Activated CD8-positive, alpha-beta T cell treated with anti-CD3 and anti-CD28 coated beads for 36 hours (primary cell): ENCODE data around the gene TMEM145. TPM values are rescaled to one million over a fixed set of nuclear protein-coding genes. Genes with fewer than 3 reads are reported as not detected.

Source experiments
- ATAC-seq: fragments of 200-7000 bp; cut with Tn5 transposase; one replicate; pipeline ENCODE4 v1.10.0; 2021; ENCODE audit warnings: mild to moderate bottlenecking, moderate library complexity
- CTCF ChIA-PET: fragments of 350-600 bp; sonication (Branson Sonifier 250); formaldehyde crosslinking; loops from one replicate; lab custom pipeline; 2021; ENCODE audit warnings: antibody characterized with exemption; lab: Charles Lee
- POLR2A ChIA-PET: fragments of 350-600 bp; sonication (Branson Sonifier 250); formaldehyde crosslinking; loops from one replicate; lab custom pipeline; 2021; ENCODE audit warnings: antibody characterized with exemption; lab: Charles Lee
- DNase-seq: peaks from one replicate; pipeline ENCODE4 v3.0.0-alpha.2; 2020
- H3K27ac Mint-ChIP-seq: one replicate; pipeline ENCODE4 v1.8.0; 2021; ENCODE audit warnings: mild to moderate bottlenecking, mixed read lengths
- H3K27me3 Mint-ChIP-seq: one replicate; pipeline ENCODE4 v1.8.0; 2021; ENCODE audit warnings: mixed read lengths
- H3K36me3 Mint-ChIP-seq: one replicate; pipeline ENCODE4 v1.8.0; 2021; ENCODE audit warnings: low read depth, mixed read lengths
- H3K4me1 Mint-ChIP-seq: one replicate; pipeline ENCODE4 v1.8.0; 2021; ENCODE audit warnings: low read depth, mixed read lengths
- H3K4me3 Mint-ChIP-seq: one replicate; pipeline ENCODE4 v1.8.0; 2021; ENCODE audit warnings: mild to moderate bottlenecking, moderate library complexity, mixed read lengths
- H3K9me3 Mint-ChIP-seq: one replicate; pipeline ENCODE4 v1.8.0; 2021; ENCODE audit warnings: mixed read lengths
- CTCF ChIP-seq: fragments of 200-600 bp; IDR thresholded peaks from one replicate; pipeline ENCODE4 v1.8.0; 2022; ENCODE audit warnings: antibody characterized with exemption, mild to moderate bottlenecking
- intact Hi-C: fragments of 100-400 bp; cut with micrococcal nuclease; formaldehyde crosslinking; loops from one replicate; pipeline ENCODE4 v1.10.0; 2022
- total RNA-seq, 2 experiments: library from RNA; stranded (reverse); gene quantifications; one replicate each; pipeline ENCODE4 v1.2.3, GENCODE V29; 2021

Gene TMEM145
- total RNA-seq, 2 experiments from 2014 or later = 3.0 to 3.2 TPM

- ChIA-PET CTCF (interaction anchor here (0.7 to 1.4 kb wide), 6 partner anchors 9 to 143 kb away, joined by 3 read pairs; partner anchors contain the start of gene ZNF526), POLR2A (interaction anchor here (1.0 kb wide), 1 partner anchor 36 kb away, joined by 3 read pairs; no protein-coding TSS in a partner anchor)
- H3K36me3 Mint-ChIP-seq = peaks cover 10% of the 10 kb centered on the region
- no peaks in the 10 kb centered on the region for H3K9me3 Mint-ChIP-seq
- ATAC-seq (no peak), DNase-seq (no peak)
- no peak overlapping the region for H3K4me3 Mint-ChIP-seq
- no peaks in the 10 kb centered on the region for H3K27me3 Mint-ChIP-seq
- intact Hi-C loops = loop anchor here (10.0 kb wide), 1 partner anchor 153 kb away; the partner anchor contains the start of gene POU2F2
- H3K4me1 Mint-ChIP-seq = peaks cover 18% of the 10 kb centered on the region
- TF ChIP-seq CTCF = no peak
- H3K27ac Mint-ChIP-seq = no peak overlapping the region
Observed at GRCh38 chr19:42287827-42288107, 25.3 kb upstream of the TMEM145 start.

- Mint-ChIP-seq H3K36me3 (peaks cover 13% of the 10 kb centered on the region), H3K4me1 (peaks cover 18% of the 10 kb centered on the region), H3K9me3 (no peaks in the 10 kb centered on the region), H3K4me3 (no peak overlapping the region), H3K27me3 (no peaks in the 10 kb centered on the region), H3K27ac (no peak overlapping the region)
- ChIA-PET CTCF (interaction anchor here (1.2 to 1.4 kb wide), 4 partner anchors 44 to 143 kb away, joined by 3 read pairs; partner anchors contain the start of gene ZNF526), POLR2A (interaction anchor here (1.0 kb wide), 1 partner anchor 36 kb away, joined by 3 read pairs; no protein-coding TSS in a partner anchor)
- no peak for TF ChIP-seq CTCF
- intact Hi-C loops = loop anchor here (10.0 kb wide), 1 partner anchor 154 kb away; the partner anchor contains the start of gene POU2F2
- ATAC-seq (no peak), DNase-seq (no peak)
Observed at GRCh38 chr19:42288387-42288786, 24.7 kb upstream of the TMEM145 start.

GRCh38 chr19:42288881-42289555 is 24.1 kb upstream of the TMEM145 start:
- H3K27me3 Mint-ChIP-seq = no peaks in the 10 kb centered on the region
- no peak overlapping the region for H3K27ac Mint-ChIP-seq
- ATAC-seq = no peak
- no peak for DNase-seq
- H3K36me3 Mint-ChIP-seq = peaks cover 16% of the 10 kb centered on the region
- H3K9me3 Mint-ChIP-seq = no peaks in the 10 kb centered on the region
- ChIA-PET CTCF (interaction anchor here (1.2 to 1.4 kb wide), 4 partner anchors 45 to 180 kb away, joined by 3 read pairs; partner anchors contain the start of gene ZNF526), POLR2A (interaction anchor here (1.0 kb wide), 1 partner anchor 37 kb away, joined by 3 read pairs; no protein-coding TSS in a partner anchor)
- no peak for TF ChIP-seq CTCF
- H3K4me3 Mint-ChIP-seq = no peak overlapping the region
- peaks cover 18% of the 10 kb centered on the region for H3K4me1 Mint-ChIP-seq
- intact Hi-C loops = loop anchor here (10.0 kb wide), 1 partner anchor 154 kb away; the partner anchor contains the start of gene POU2F2

- intact Hi-C loops = loop anchor here (10.0 kb wide), 1 partner anchor 155 kb away; the partner anchor contains the start of gene POU2F2
- H3K9me3 Mint-ChIP-seq = no peaks in the 10 kb centered on the region
- ChIA-PET CTCF (interaction anchor here (1.2 kb wide), 1 partner anchor 181 kb away, joined by 3 read pairs; no protein-coding TSS in a partner anchor), POLR2A (no interaction called here)
- no peak for TF ChIP-seq CTCF
- ATAC-seq = no peak
- no peak overlapping the region for H3K4me3 Mint-ChIP-seq
- peaks cover 18% of the 10 kb centered on the region for H3K4me1 Mint-ChIP-seq
- no peak overlapping the region for H3K27ac Mint-ChIP-seq
- peaks cover 19% of the 10 kb centered on the region for H3K36me3 Mint-ChIP-seq
- DNase-seq = no peak
- no peaks in the 10 kb centered on the region for H3K27me3 Mint-ChIP-seq
Observed at GRCh38 chr19:42289556-42290041, 23.5 kb upstream of the TMEM145 start.

- no peaks in the 10 kb centered on the region for H3K27me3 Mint-ChIP-seq
- peaks cover 14% of the 10 kb centered on the region for H3K4me1 Mint-ChIP-seq
- H3K36me3 Mint-ChIP-seq = peaks cover 19% of the 10 kb centered on the region
- DNase-seq (no peak), ATAC-seq (no peak)
- H3K27ac Mint-ChIP-seq = no peak overlapping the region
- POLR2A ChIA-PET = no interaction called here
- no peak overlapping the region for H3K4me3 Mint-ChIP-seq
- H3K9me3 Mint-ChIP-seq = no peaks in the 10 kb centered on the region
- TF ChIP-seq CTCF = no peak
- intact Hi-C loops = no loop called here
- CTCF ChIA-PET = interaction anchor here (0.5 to 1.2 kb wide), 4 partner anchors 48 to 181 kb away, joined by 3 read pairs; partner anchors contain the start of gene GSK3A
Observed at GRCh38 chr19:42290136-42290522, 23.0 kb upstream of the TMEM145 start.
